OCI-LY1 (cell line): ENCODE results near the gene ZNF346.

Experiments used
- H2AFZ ChIP-seq: fragments of 200-600 bp; sonication (generic), shearing (Covaris generic); 2 replicates; pipeline ENCODE4 v1.6.0; 2014; ENCODE audit warnings: antibody characterized with exemption, mild to moderate bottlenecking, low read length
- H3F3A ChIP-seq: fragments of 200-600 bp; sonication (generic), shearing (Covaris generic); 2 replicates; pipeline ENCODE4 v1.6.0; 2014; ENCODE audit warnings: mild to moderate bottlenecking, antibody characterized with exemption, low read length, moderate library complexity; ENCODE audit not compliant: insufficient read depth
- H3K27ac ChIP-seq: fragments of 200-600 bp; sonication (generic); 2 replicates; pipeline ENCODE4 v1.5.1; 2014; ENCODE audit warnings: low read length, mixed run types, mild to moderate bottlenecking, low read depth; ENCODE audit not compliant: poor library complexity, severe bottlenecking
- H3K27me3 ChIP-seq: fragments of 200-600 bp; sonication (generic); 2 replicates; pipeline ENCODE4 v1.6.0; 2014; ENCODE audit warnings: antibody characterized with exemption, mild to moderate bottlenecking, low read length, moderate library complexity; ENCODE audit not compliant: insufficient read depth
- H3K36me3 ChIP-seq: fragments of 200-600 bp; sonication (generic); 2 replicates; pipeline ENCODE4 v1.6.1; 2014; ENCODE audit warnings: mild to moderate bottlenecking, antibody characterized with exemption, low read length, moderate library complexity, mixed read lengths; ENCODE audit not compliant: insufficient read depth
- H3K4me1 ChIP-seq: fragments of 200-600 bp; sonication (generic); 2 replicates; pipeline ENCODE4 v1.5.1; 2014; ENCODE audit warnings: mild to moderate bottlenecking, low read length, moderate library complexity; ENCODE audit not compliant: insufficient read depth, severe bottlenecking
- H3K4me2 ChIP-seq: fragments of 200-600 bp; sonication (generic), shearing (Covaris generic); 2 replicates; pipeline ENCODE4 v1.6.1; 2014; ENCODE audit warnings: low read length
- H3K4me3 ChIP-seq: fragments of 200-600 bp; sonication (generic); 2 replicates; pipeline ENCODE4 v1.5.1; 2014; ENCODE audit warnings: low read length, low read depth, mild to moderate bottlenecking, mixed read lengths; ENCODE audit not compliant: poor library complexity, severe bottlenecking
- H3K79me2 ChIP-seq: fragments of 200-600 bp; shearing (Covaris generic); 2 replicates; pipeline ENCODE4 v1.6.1; 2016; ENCODE audit warnings: mixed run types, low read length, mixed read lengths; ENCODE audit not compliant: insufficient read depth
- H3K9ac ChIP-seq: fragments of 200-600 bp; sonication (generic), shearing (Covaris generic); 2 replicates; pipeline ENCODE4 v1.6.1; 2014; ENCODE audit warnings: mild to moderate bottlenecking, low read length, mixed read lengths
- H3K9me2 ChIP-seq: fragments of 200-600 bp; sonication (generic), shearing (Covaris generic); 2 replicates; pipeline ENCODE4 v1.6.1; 2014; ENCODE audit warnings: low read depth, mild to moderate bottlenecking, low read length, mixed read lengths
- H3K9me3 ChIP-seq: fragments of 200-600 bp; shearing (Covaris generic); 2 replicates; pipeline ENCODE4 v1.6.1; 2014; ENCODE audit warnings: low read length, mixed read lengths
- H4K20me1 ChIP-seq: fragments of 200-600 bp; sonication (generic), shearing (Covaris generic); 2 replicates; pipeline ENCODE4 v1.6.0; 2016; ENCODE audit warnings: mild to moderate bottlenecking, low read length; ENCODE audit not compliant: insufficient read depth
- EZH2 ChIP-seq: fragments of 200-600 bp; sonication (generic), shearing (Covaris generic); IDR thresholded peaks from 2 replicates; pipeline ENCODE4 v1.8.0; 2017; ENCODE audit warnings: borderline replicate concordance, mixed run types, mild to moderate bottlenecking, antibody characterized with exemption, low read length, moderate library complexity, mixed read lengths
- TF ChIP-seq, protein P1 (sequence below): fragments of 200-600 bp; sonication (generic), shearing (Covaris generic); IDR thresholded peaks from 2 replicates; pipeline ENCODE4 v1.5.1; 2017; ENCODE audit warnings: mild to moderate bottlenecking, antibody characterized with exemption, low read length, moderate library complexity, mixed read lengths

ZNF346 gene

DNA sequence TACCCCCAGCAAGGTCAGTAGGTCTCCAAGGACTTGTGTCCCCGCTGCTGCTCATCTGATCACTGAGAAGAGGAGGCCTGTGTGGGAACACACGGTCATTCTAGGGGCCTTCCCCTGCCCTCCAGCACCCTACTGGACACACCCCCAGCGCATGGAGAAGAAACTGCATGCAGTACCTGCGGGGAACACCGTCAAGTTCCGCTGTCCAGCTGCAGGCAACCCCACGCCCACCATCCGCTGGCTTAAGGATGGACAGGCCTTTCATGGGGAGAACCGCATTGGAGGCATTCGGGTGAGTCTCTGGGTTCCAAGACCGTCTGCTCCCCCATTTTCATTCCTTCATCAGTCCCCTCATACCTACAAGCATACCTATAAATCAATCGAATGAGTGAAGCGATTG is 68.3 kb downstream of the ZNF346 start:
- no peaks in the 10 kb centered on the region for H3K9me3 ChIP-seq
- no peaks in the 10 kb centered on the region for H4K20me1 ChIP-seq
- H3K9me2 ChIP-seq, result no peaks in the 10 kb centered on the region
- H3K9ac ChIP-seq, result no peak overlapping the region
- TF ChIP-seq EZH2, result no peak
- TF ChIP-seq, protein P1, sequence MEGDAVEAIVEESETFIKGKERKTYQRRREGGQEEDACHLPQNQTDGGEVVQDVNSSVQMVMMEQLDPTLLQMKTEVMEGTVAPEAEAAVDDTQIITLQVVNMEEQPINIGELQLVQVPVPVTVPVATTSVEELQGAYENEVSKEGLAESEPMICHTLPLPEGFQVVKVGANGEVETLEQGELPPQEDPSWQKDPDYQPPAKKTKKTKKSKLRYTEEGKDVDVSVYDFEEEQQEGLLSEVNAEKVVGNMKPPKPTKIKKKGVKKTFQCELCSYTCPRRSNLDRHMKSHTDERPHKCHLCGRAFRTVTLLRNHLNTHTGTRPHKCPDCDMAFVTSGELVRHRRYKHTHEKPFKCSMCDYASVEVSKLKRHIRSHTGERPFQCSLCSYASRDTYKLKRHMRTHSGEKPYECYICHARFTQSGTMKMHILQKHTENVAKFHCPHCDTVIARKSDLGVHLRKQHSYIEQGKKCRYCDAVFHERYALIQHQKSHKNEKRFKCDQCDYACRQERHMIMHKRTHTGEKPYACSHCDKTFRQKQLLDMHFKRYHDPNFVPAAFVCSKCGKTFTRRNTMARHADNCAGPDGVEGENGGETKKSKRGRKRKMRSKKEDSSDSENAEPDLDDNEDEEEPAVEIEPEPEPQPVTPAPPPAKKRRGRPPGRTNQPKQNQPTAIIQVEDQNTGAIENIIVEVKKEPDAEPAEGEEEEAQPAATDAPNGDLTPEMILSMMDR, result no peak
- no peaks in the 10 kb centered on the region for H3K79me2 ChIP-seq
- no peak overlapping the region for H3K4me3 ChIP-seq
- H3K27ac ChIP-seq, result no peak overlapping the region
- no peak overlapping the region for H3K4me2 ChIP-seq
- peaks cover 10% of the 10 kb centered on the region; the same call in 1 of the 2 replicates for H3K27me3 ChIP-seq
- H3K36me3 ChIP-seq, result no peaks in the 10 kb centered on the region
- peaks cover 5% of the 10 kb centered on the region for H3F3A ChIP-seq
- no peak overlapping the region for H2AFZ ChIP-seq
- peaks cover 12% of the 10 kb centered on the region for H3K4me1 ChIP-seq

DNA sequence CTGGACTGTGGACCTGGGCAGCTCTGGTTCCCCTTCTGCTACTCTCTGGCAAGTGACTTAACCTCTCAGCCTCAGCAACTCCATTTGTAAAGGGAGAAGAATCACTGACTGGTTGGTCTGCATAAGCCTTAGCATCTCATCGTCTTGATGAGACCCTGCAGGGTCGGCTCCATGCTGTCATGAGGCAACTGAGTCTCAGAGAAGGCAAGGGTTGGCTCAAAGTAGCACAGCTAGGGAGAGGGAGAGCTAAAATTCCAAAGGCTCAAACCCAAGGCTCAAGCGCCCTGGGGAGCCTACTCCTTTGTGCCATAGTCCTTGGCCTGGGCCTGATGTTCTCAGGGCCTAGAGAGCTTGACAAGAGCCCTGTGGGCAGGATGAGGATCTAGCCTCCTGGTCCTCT is 68.7 kb downstream of the ZNF346 start:
- no peak for TF ChIP-seq EZH2
- TF ChIP-seq, protein P1, result no peak

DNA sequence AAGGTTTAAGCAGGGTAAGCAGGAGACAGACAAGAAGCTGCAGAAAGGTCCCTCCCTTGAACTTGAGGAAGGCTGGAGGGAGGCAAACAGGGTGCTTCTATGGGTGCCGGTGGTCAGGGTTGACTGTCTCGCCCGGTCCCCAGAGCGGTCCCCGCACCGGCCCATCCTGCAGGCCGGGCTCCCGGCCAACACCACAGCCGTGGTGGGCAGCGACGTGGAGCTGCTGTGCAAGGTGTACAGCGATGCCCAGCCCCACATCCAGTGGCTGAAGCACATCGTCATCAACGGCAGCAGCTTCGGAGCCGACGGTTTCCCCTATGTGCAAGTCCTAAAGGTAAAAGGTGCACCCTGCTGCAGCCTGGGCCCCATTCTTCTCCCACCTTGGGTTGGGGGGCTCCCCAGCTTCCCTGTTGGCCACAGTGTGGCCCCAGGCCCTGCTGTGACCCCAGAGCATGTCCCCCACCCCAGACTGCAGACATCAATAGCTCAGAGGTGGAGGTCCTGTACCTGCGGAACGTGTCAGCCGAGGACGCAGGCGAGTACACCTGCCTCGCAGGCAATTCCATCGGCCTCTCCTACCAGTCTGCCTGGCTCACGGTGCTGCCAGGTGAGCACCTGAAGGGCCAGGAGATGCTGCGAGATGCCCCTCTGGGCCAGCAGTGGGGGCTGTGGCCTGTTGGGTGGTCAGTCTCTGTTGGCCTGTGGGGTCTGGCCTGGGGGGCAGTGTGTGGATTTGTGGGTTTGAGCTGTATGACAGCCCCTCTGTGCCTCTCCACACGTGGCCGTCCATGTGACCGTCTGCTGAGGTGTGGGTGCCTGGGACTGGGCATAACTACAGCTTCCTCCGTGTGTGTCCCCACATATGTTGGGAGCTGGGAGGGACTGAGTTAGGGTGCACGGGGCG is 69.9 kb downstream of the ZNF346 start:
- H3K27me3 ChIP-seq, result peaks cover 10% of the 10 kb centered on the region; the same call in 1 of the 2 replicates
- no peak overlapping the region for H2AFZ ChIP-seq
- no peaks in the 10 kb centered on the region for H4K20me1 ChIP-seq
- no peaks in the 10 kb centered on the region for H3K9me2 ChIP-seq
- H3K4me2 ChIP-seq, result no peak overlapping the region
- no peak overlapping the region for H3K4me3 ChIP-seq
- H3K9ac ChIP-seq, result no peak overlapping the region
- H3K4me1 ChIP-seq, result peaks cover under 1% of the 10 kb centered on the region
- H3K27ac ChIP-seq, result no peak overlapping the region
- no peaks in the 10 kb centered on the region for H3F3A ChIP-seq
- no peaks in the 10 kb centered on the region for H3K79me2 ChIP-seq
- TF ChIP-seq EZH2, result no peak
- TF ChIP-seq, protein P1, result no peak
- H3K9me3 ChIP-seq, result no peaks in the 10 kb centered on the region
- H3K36me3 ChIP-seq, result no peaks in the 10 kb centered on the region

More for the DNA sequence above, 68.7 kb downstream of the ZNF346 start:
- H3K36me3 ChIP-seq, result no peaks in the 10 kb centered on the region
- no peak overlapping the region for H3K27ac ChIP-seq
- peaks cover 10% of the 10 kb centered on the region; the same call in 1 of the 2 replicates for H3K27me3 ChIP-seq
- H4K20me1 ChIP-seq, result no peaks in the 10 kb centered on the region
- no peaks in the 10 kb centered on the region for H3K9me2 ChIP-seq
- no peak overlapping the region for H3K4me3 ChIP-seq
- no peaks in the 10 kb centered on the region for H3K9me3 ChIP-seq
- H3K4me1 ChIP-seq, result peaks cover 8% of the 10 kb centered on the region
- peaks cover 1% of the 10 kb centered on the region; the same call in 1 of the 2 replicates for H3F3A ChIP-seq
- no peak overlapping the region for H3K4me2 ChIP-seq
- H2AFZ ChIP-seq, result no peak overlapping the region
- H3K9ac ChIP-seq, result no peak overlapping the region
- no peaks in the 10 kb centered on the region for H3K79me2 ChIP-seq
